Measurements from ENCODE around the gene UBAC2.

The UBAC2 gene

DNA sequence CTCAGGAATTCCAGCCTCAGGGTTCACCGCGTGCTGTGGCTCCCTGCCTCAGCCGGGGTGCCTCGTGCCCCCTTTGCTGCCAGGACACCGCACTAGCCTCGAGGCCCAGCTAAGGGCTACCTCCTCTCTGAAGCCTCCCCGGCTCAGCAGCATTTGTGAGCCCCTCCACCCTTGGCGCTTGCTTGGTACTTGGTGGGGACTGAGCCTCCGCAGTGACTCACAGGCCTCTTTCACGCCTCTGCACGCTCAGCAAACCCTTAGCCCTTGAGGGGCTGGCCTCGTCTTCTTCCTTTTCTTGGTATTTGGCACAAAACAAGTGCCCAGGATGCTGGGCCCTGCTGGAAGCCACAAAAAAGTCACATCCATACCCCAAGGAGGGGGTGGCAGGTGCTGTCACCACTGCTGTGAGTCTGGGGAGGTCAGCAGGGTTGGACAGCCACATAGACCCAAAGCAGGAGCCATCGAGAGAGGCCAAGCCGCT, 215.2 kb downstream of the UBAC2 start:
- H3K4me3 ChIP-seq (replicated peaks in 1 of 2; ENCODE audit: low read depth in 2 of 2, low read length in 2 of 2): no peak overlapping the region
- TF ChIP-seq, protein P1, sequence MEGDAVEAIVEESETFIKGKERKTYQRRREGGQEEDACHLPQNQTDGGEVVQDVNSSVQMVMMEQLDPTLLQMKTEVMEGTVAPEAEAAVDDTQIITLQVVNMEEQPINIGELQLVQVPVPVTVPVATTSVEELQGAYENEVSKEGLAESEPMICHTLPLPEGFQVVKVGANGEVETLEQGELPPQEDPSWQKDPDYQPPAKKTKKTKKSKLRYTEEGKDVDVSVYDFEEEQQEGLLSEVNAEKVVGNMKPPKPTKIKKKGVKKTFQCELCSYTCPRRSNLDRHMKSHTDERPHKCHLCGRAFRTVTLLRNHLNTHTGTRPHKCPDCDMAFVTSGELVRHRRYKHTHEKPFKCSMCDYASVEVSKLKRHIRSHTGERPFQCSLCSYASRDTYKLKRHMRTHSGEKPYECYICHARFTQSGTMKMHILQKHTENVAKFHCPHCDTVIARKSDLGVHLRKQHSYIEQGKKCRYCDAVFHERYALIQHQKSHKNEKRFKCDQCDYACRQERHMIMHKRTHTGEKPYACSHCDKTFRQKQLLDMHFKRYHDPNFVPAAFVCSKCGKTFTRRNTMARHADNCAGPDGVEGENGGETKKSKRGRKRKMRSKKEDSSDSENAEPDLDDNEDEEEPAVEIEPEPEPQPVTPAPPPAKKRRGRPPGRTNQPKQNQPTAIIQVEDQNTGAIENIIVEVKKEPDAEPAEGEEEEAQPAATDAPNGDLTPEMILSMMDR (IDR thresholded peaks at IDR 0.05; ENCODE audit: low read depth, low read length): no peak
- DNase-seq (ENCODE audit: low read depth in 2 of 2): no peak

DNA sequence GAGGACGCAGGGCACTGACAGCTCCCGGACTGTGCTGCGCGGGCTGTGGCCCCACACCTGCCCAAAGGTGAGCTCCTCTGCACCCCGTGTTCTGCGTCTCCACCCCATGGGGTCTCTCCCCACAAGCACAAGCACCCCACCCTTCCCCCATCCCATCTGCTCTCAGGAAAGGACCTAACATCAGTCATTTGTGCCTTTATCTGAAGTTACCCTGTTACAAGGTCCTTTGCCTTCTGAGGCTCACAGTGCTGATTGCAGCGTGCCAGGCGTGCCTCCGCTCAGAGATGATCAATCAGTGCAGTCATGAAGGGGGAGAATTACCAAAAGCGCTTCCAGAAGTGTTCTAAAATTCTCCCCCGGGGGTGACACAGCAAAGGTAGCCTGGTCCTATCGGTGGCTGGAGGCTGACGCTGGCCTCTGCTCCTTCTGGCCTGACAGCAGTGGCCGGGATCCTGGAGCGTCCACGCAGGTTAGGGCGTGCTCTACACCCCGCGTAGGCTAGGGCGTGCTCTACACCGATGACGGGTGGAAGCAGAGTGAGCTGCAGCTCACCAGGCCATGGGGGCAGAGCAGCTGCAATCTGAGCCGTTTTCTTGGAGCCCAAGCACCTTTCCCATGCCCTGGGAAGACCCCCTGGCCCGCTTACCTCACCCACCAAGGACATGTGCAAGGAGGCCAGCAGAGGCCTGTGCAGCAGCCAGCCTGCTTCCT, 215.9 kb downstream of the UBAC2 start:
- TF ChIP-seq, protein P1 (IDR thresholded peaks at IDR 0.05; ENCODE audit: low read depth, low read length): no peak
- DNase-seq (ENCODE audit: low read depth in 2 of 2): no peak
- H3K4me3 ChIP-seq (replicated peaks in 1 of 2; ENCODE audit: low read depth in 2 of 2, low read length in 2 of 2): no peak overlapping the region

DNA sequence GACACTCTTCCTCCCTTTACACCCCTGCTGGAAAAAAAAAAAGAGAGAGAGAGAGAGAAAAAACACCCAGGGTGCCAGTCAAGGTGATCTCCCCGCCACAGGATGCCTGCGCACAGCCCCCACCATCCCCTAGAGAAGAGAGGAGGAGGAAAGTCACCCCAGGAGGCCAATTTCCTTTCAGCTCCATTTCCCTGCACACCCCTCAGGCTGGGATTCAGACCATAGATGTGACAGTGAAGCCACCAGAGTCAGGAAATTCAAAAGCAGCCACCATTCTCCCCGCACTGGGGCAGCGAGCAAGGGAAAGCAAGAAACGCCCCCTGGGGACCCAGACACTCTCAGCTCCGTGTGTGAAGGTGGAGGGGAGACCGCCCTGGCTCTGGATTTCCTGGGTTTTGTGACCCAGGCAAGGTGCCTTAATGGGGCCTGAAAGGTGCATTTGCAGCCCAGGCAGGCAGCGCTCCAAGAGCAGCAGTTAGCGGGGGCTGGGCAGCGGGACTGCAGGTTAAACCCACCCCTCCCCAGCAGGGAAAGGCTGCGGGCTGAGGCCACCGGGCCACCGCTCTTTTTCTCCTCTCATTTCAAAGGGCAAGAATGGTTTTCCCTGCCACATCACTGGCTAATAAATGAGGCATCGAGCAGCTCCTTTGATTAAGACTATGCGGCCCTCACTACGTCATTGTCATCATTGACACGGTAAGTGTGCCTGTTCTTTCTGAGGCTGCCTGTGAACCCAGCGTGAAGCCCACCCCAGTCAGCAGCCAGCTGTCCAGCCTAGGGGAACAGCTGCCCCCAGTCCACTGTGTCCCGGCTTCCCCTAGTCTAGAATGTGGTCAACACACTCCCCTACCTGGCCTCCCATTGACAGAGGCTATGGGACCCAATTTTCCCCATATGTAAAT, 216.8 kb downstream of the UBAC2 start:
- no peak for DNase-seq (ENCODE audit: low read depth in 2 of 2)
- no peak overlapping the region for H3K4me3 ChIP-seq (replicated peaks in 1 of 2; ENCODE audit: low read depth in 2 of 2, low read length in 2 of 2)
- TF ChIP-seq, protein P1 (IDR thresholded peaks at IDR 0.05; ENCODE audit: low read depth, low read length): no peak

DNA sequence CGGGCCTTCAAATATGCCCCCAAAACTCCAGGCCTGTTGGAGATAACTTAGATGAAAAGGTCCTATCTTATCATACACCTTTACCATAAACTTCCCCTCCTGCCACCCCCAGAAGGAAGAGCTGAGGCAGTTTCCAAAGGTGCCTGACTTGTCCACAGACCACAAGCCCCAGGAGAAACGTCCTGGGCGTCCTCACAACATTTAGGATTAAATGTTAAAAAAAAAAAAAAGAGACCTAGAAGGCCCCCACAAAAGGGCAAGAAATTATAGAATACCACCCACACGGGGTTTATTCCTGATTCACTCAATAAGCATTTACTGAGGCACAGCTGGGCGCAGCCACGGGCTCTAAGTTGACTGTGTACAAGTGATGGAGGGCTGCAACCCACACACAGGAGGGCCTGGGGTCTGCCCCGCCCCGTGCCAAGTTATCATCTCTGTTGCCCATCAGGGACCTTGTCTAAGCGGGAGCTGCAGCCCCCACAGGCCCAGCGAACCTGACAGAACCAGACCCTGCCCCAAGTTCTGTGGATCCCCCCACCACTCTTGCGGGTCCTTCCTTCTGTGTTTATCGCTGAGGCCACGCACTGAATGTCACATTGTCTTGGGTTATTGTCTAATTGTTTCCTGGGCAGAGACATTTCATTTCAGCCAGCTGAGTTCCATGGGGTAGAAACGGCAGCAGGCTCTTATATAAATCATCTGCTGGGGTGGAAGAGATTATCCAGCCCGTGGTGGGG, 217.6 kb downstream of the UBAC2 start:
- TF ChIP-seq, protein P1 (IDR thresholded peaks at IDR 0.05; ENCODE audit: low read depth, low read length): no peak
- DNase-seq (ENCODE audit: low read depth in 2 of 2): no peak
- no peak overlapping the region for H3K4me3 ChIP-seq (replicated peaks in 1 of 2; ENCODE audit: low read depth in 2 of 2, low read length in 2 of 2)

DNA sequence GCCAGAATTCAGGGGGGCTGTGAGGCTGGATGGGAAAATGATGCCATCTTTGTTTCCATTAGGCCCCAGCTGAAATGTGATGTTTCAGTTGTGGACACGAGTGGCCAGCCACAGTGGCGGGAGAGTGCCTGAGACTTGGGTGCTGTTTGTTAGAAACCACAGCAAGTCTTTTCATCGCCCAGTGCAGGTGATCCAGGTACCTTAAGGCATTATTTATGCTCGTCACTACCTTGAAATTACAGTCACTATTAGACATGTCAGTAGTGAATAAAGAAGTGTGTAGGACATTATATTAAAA, 218.1 kb downstream of the UBAC2 start:
- no peak for DNase-seq (ENCODE audit: low read depth in 2 of 2)
- H3K4me3 ChIP-seq (replicated peaks in 1 of 2; ENCODE audit: low read depth in 2 of 2, low read length in 2 of 2): no peak overlapping the region
- TF ChIP-seq, protein P1 (IDR thresholded peaks at IDR 0.05; ENCODE audit: low read depth, low read length): no peak

DNA sequence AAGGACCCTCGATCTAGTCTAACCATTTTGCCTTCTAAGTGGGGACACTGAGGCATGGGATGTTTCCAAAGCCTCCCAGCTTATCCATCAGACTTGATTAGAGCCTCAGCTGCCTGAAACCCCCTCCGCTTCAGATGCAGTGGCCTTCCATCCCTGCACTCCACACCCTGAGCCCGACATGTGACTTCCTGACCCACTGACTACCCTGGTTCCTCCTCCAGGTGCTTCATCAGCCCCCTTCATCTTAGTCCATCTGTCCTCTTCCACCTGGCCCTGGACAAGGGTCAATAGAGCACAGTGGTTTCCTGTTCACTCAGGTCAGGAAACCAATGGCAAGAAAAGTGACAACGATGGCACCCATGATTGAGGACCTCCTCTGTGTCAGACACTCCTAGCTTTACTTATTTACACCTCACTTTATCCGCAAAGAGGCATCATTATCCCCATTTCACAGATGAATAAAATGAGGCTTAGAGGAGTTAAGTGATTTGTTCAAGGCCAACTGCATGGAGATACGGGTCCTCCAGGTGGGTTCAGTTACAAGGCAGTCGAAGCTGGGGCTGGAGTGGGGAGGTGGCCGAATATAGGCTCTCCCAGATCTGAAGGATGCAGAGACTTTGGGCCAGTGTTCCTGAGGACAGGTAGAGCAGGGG, 219.1 kb downstream of the UBAC2 start:
- TF ChIP-seq, protein P1 (IDR thresholded peaks at IDR 0.05; ENCODE audit: low read depth, low read length): no peak
- no peak for DNase-seq (ENCODE audit: low read depth in 2 of 2)
- no peak overlapping the region for H3K4me3 ChIP-seq (replicated peaks in 1 of 2; ENCODE audit: low read depth in 2 of 2, low read length in 2 of 2)

All from cardiac fibroblast (primary cell).